ENCODE measurements around the gene GPC5.

DNA sequence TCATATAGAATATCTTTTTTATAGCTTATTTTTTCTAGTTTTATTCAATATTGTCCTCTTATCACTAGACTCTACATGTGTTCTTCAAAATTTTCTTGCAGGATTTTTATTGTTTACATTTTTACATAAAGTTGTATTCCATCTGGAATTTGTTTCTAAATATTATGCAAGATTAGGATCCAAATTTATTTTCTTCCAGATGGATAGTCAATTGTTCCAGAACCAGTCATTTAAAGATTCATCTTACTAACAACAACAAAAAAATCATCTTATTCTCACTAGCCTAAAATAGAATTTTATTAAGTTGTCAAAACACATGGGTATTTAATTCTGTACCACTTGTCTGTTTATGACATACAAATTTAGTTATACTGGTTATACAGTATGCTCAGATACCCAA, 1437.8 kb downstream of the GPC5 start:
- no peak for TF ChIP-seq CEBPB (IDR thresholded peaks at IDR 0.05)
- TF ChIP-seq ZBTB7A (IDR thresholded peaks at IDR 0.05; ENCODE audit: low read depth): no peak
- no peak for TF ChIP-seq YY1 (IDR thresholded peaks at IDR 0.05; ENCODE audit: low read depth)
- no peak for TF ChIP-seq TAF1 (IDR thresholded peaks at IDR 0.05; ENCODE audit: low read depth)
- TF ChIP-seq, protein P1, sequence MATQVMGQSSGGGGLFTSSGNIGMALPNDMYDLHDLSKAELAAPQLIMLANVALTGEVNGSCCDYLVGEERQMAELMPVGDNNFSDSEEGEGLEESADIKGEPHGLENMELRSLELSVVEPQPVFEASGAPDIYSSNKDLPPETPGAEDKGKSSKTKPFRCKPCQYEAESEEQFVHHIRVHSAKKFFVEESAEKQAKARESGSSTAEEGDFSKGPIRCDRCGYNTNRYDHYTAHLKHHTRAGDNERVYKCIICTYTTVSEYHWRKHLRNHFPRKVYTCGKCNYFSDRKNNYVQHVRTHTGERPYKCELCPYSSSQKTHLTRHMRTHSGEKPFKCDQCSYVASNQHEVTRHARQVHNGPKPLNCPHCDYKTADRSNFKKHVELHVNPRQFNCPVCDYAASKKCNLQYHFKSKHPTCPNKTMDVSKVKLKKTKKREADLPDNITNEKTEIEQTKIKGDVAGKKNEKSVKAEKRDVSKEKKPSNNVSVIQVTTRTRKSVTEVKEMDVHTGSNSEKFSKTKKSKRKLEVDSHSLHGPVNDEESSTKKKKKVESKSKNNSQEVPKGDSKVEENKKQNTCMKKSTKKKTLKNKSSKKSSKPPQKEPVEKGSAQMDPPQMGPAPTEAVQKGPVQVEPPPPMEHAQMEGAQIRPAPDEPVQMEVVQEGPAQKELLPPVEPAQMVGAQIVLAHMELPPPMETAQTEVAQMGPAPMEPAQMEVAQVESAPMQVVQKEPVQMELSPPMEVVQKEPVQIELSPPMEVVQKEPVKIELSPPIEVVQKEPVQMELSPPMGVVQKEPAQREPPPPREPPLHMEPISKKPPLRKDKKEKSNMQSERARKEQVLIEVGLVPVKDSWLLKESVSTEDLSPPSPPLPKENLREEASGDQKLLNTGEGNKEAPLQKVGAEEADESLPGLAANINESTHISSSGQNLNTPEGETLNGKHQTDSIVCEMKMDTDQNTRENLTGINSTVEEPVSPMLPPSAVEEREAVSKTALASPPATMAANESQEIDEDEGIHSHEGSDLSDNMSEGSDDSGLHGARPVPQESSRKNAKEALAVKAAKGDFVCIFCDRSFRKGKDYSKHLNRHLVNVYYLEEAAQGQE (IDR thresholded peaks at IDR 0.05; ENCODE audit: low read depth): no peak
- no peak for TF ChIP-seq NFIC (IDR thresholded peaks at IDR 0.05)
- TF ChIP-seq, protein P2, sequence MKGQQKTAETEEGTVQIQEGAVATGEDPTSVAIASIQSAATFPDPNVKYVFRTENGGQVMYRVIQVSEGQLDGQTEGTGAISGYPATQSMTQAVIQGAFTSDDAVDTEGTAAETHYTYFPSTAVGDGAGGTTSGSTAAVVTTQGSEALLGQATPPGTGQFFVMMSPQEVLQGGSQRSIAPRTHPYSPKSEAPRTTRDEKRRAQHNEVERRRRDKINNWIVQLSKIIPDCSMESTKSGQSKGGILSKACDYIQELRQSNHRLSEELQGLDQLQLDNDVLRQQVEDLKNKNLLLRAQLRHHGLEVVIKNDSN (IDR thresholded peaks at IDR 0.05): no peak
